KOPT-K1 (cell line): ENCODE measurements around the gene ARL4D.

Experiments
- H3K27ac ChIP-seq: fragments of 200-600 bp; sonication (generic); 2 replicates; pipeline ENCODE4 v1.5.1; 2016; ENCODE audit warnings: antibody characterized with exemption, mild to moderate bottlenecking, low read depth, low read length; ENCODE audit not compliant: poor library complexity, severe bottlenecking
- H3K36me3 ChIP-seq: fragments of 200-600 bp; sonication (generic); 2 replicates; pipeline ENCODE4 v1.5.1; 2017; ENCODE audit warnings: antibody characterized with exemption, mild to moderate bottlenecking, low read length, moderate library complexity; ENCODE audit not compliant: insufficient read depth
- H3K9me3 ChIP-seq: fragments of 200-600 bp; sonication (generic); 2 replicates; pipeline ENCODE4 v1.5.1; 2017; ENCODE audit warnings: antibody characterized with exemption, low read length, mild to moderate bottlenecking; ENCODE audit not compliant: insufficient read depth, poor library complexity, severe bottlenecking

Gene ARL4D

GRCh38 chr17:43400943-43401717 lies 2.3 kb downstream of the ARL4D start:
- Histone ChIP-seq H3K27ac (no peak overlapping the region), H3K9me3 (no peaks in the 10 kb centered on the region), H3K36me3 (no peaks in the 10 kb centered on the region)

GRCh38 chr17:43402078-43402477 lies 3.3 kb downstream of the ARL4D start:
- H3K27ac ChIP-seq: no peak overlapping the region
- H3K9me3 ChIP-seq: no peaks in the 10 kb centered on the region
- H3K36me3 ChIP-seq: no peaks in the 10 kb centered on the region

GRCh38 chr17:43402567-43402966 lies 3.8 kb downstream of the ARL4D start:
- H3K9me3 ChIP-seq: no peaks in the 10 kb centered on the region
- H3K27ac ChIP-seq: no peak overlapping the region
- H3K36me3 ChIP-seq: no peaks in the 10 kb centered on the region

GRCh38 chr17:43403846-43404245 lies 5.1 kb downstream of the ARL4D start:
- H3K9me3 ChIP-seq: no peaks in the 10 kb centered on the region
- H3K27ac ChIP-seq: no peak overlapping the region
- H3K36me3 ChIP-seq: no peaks in the 10 kb centered on the region

GRCh38 chr17:43405861-43406260 lies 7.1 kb downstream of the ARL4D start:
- no peak overlapping the region for H3K27ac ChIP-seq
- no peaks in the 10 kb centered on the region for H3K36me3 ChIP-seq
- no peaks in the 10 kb centered on the region for H3K9me3 ChIP-seq

- H3K27ac ChIP-seq: no peak overlapping the region
- H3K9me3 ChIP-seq: no peaks in the 10 kb centered on the region
These were observed 8.2 kb downstream of the ARL4D start for GRCh38 chr17:43406676-43407645.

GRCh38 chr17:43409131-43409530 lies 10.3 kb downstream of the ARL4D start:
- Histone ChIP-seq H3K36me3 (no peaks in the 10 kb centered on the region), H3K27ac (no peak overlapping the region), H3K9me3 (no peaks in the 10 kb centered on the region)

More at GRCh38 chr17:43406676-43407645, 8.2 kb downstream of the ARL4D start:
- no peaks in the 10 kb centered on the region for H3K36me3 ChIP-seq

GRCh38 chr17:43410557-43411368 lies 12.0 kb downstream of the ARL4D start:
- H3K27ac ChIP-seq: no peak overlapping the region

GRCh38 chr17:43411369-43411677 lies 12.5 kb downstream of the ARL4D start:
- Histone ChIP-seq H3K27ac (no peak overlapping the region), H3K36me3 (no peaks in the 10 kb centered on the region), H3K9me3 (no peaks in the 10 kb centered on the region)

More at GRCh38 chr17:43410557-43411368, 12.0 kb downstream of the ARL4D start:
- Histone ChIP-seq H3K36me3 (no peaks in the 10 kb centered on the region), H3K9me3 (no peaks in the 10 kb centered on the region)

GRCh38 chr17:43411749-43412148 lies 13.0 kb downstream of the ARL4D start:
- Histone ChIP-seq H3K9me3 (no peaks in the 10 kb centered on the region), H3K36me3 (no peaks in the 10 kb centered on the region), H3K27ac (no peak overlapping the region)

- Histone ChIP-seq H3K27ac (no peak overlapping the region), H3K36me3 (no peaks in the 10 kb centered on the region), H3K9me3 (no peaks in the 10 kb centered on the region)
These were observed 13.4 kb downstream of the ARL4D start for GRCh38 chr17:43412166-43412565.

- no peaks in the 10 kb centered on the region for H3K9me3 ChIP-seq
- H3K27ac ChIP-seq: no peak overlapping the region
- H3K36me3 ChIP-seq: no peaks in the 10 kb centered on the region
These were observed 18.5 kb downstream of the ARL4D start for GRCh38 chr17:43416998-43417890.

- Histone ChIP-seq H3K9me3 (no peaks in the 10 kb centered on the region), H3K36me3 (no peaks in the 10 kb centered on the region), H3K27ac (no peak overlapping the region)
These were observed 19.9 kb downstream of the ARL4D start for GRCh38 chr17:43418441-43419374.
